ENCODE measurements around the gene VAV1. TPM values are rescaled to one million over a fixed set of nuclear protein-coding genes. Genes with fewer than 3 reads are reported as not detected.

Gene VAV1
- total and polyA plus RNA-seq, 2 donors (not counting 3 experiments of a cell fraction or from before 2014, with no cell fraction given) = not detected

DNA sequence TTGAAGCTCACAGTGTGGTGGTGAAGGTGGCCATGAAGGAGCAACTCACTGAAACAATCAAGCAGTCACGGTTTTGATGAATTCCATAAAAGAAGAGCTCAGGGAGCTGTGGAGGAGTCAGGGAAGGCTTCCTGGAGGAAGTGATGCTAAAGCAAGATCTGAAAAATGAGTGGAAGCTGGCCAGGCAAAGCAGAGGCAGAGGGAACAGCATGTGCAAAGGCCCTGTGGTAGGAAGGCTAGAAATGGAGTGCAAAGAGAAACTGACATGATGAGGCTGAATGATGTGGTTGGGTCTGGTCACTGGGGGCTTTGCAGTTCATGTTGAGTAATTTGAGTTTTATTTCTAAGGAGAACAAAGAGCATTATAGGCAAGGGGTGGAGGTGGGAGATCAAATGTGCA is 121.8 kb downstream of the VAV1 start:
- Histone ChIP-seq H3K9me3 (replicated peaks; ENCODE audit: control insufficient read depth, insufficient read depth, low read length) (no peaks in the 10 kb centered on the region), H3K27me3 (ENCODE audit: control insufficient read depth in 2 of 2, insufficient read depth in 2 of 2, low read length in 2 of 2) (no peaks in the 10 kb centered on the region), H2AFZ (ENCODE audit: low read depth, low read length) (no peak overlapping the region), H3K36me3 (ENCODE audit: control insufficient read depth in 2 of 2, extremely low read depth in 1 of 2, insufficient read depth in 2 of 2, low read length in 2 of 2) (no peaks in the 10 kb centered on the region), H3K27ac (ENCODE audit: insufficient read depth, low read depth, low read length) (no peak overlapping the region), H4K20me1 (replicated peaks; ENCODE audit: control insufficient read depth, extremely low read depth, insufficient read depth, low read length) (no peaks in the 10 kb centered on the region), H3K9ac (replicated peaks; ENCODE audit: extremely low read depth, insufficient read depth, low read length) (no peak overlapping the region), H3K79me2 (ENCODE audit: control insufficient read depth, insufficient read depth, low read length) (no peaks in the 10 kb centered on the region), H3K9me1 (replicated peaks; ENCODE audit: control insufficient read depth, extremely low read depth, insufficient read depth, low read length) (no peaks in the 10 kb centered on the region), H3K4me1 (ENCODE audit: control insufficient read depth, extremely low read depth, insufficient read depth, low read length) (no peaks in the 10 kb centered on the region), H3K4me2 (ENCODE audit: insufficient read depth, low read length) (no peak overlapping the region), H3K4me3 (replicated peaks in 1 of 3; ENCODE audit: insufficient read depth in 1 of 3, low read depth in 1 of 3, low read length in 3 of 3) (no peak overlapping the region)
- no peak for DNase-seq (ENCODE audit: low read depth, low spot score)
- intact Hi-C loops (cut with micrococcal nuclease) = no loop called here
- dilution Hi-C loops (cut with MboI; ENCODE audit: extremely low pct_ligation_motif_present, low sequenced_read_pairs) = no loop called here
- CTCF ChIA-PET = no interaction called here
- TF ChIP-seq POLR2AphosphoS5 (IDR thresholded peaks at IDR 0.05; ENCODE audit: insufficient read depth, low read depth, low read length) (no peak), EZH2 (IDR thresholded peaks at IDR 0.05; ENCODE audit: borderline replicate concordance, low read depth, low read length, severe bottlenecking) (no peak), FOS (IDR thresholded peaks at IDR 0.05; ENCODE audit: borderline replicate concordance, insufficient read depth, low read length) (no peak), GATA2 (IDR thresholded peaks at IDR 0.05; ENCODE audit: insufficient read depth, insufficient read length, low read depth, low read length) (no peak), POLR2A (IDR thresholded peaks at IDR 0.05; ENCODE audit: low read depth, low read length) (no peak), MYC (IDR thresholded peaks at IDR 0.05; ENCODE audit: low read depth, low read length) (no peak), JUN (IDR thresholded peaks at IDR 0.05; ENCODE audit: borderline replicate concordance, insufficient read depth, insufficient read length, low read depth) (no peak)
- TF ChIP-seq, protein P1, sequence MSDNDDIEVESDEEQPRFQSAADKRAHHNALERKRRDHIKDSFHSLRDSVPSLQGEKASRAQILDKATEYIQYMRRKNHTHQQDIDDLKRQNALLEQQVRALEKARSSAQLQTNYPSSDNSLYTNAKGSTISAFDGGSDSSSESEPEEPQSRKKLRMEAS (IDR thresholded peaks at IDR 0.05; ENCODE audit: insufficient read depth, insufficient read length) = no peak
- TF ChIP-seq, protein P2, sequence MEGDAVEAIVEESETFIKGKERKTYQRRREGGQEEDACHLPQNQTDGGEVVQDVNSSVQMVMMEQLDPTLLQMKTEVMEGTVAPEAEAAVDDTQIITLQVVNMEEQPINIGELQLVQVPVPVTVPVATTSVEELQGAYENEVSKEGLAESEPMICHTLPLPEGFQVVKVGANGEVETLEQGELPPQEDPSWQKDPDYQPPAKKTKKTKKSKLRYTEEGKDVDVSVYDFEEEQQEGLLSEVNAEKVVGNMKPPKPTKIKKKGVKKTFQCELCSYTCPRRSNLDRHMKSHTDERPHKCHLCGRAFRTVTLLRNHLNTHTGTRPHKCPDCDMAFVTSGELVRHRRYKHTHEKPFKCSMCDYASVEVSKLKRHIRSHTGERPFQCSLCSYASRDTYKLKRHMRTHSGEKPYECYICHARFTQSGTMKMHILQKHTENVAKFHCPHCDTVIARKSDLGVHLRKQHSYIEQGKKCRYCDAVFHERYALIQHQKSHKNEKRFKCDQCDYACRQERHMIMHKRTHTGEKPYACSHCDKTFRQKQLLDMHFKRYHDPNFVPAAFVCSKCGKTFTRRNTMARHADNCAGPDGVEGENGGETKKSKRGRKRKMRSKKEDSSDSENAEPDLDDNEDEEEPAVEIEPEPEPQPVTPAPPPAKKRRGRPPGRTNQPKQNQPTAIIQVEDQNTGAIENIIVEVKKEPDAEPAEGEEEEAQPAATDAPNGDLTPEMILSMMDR (IDR thresholded peaks at IDR 0.05; ENCODE audit: extremely low read depth in 1 of 2, insufficient read depth in 1 of 2, low read depth in 1 of 2, low read length in 2 of 2) = no peak
- POLR2A ChIA-PET = no interaction called here
- no TSS peak for BruUV-seq (replicated peaks)
- no peak for FAIRE-seq
